Endothelial cell of umbilical vein (primary cell): ENCODE results near the gene DAO. TPM values are rescaled to one million over a fixed set of nuclear protein-coding genes. Genes with fewer than 3 reads are reported as not detected.

Experiments
- BruUV-seq: library from RNA; stranded (reverse); fragments of 400-500 nt; replicated peaks from 2 replicates; lab custom pipeline; 2021; lab: Mats Ljungman, UMichigan
- CTCF ChIA-PET: fragments of 300-600, 350-600 bp; sonication (Branson Sonifier 250); formaldehyde crosslinking; loops from one replicate; lab custom pipeline; 2021; ENCODE audit warnings: antibody characterized with exemption, inconsistent platforms; lab: Charles Lee
- POLR2A ChIA-PET: fragments of 300-600, 350-600 bp; sonication (Branson Sonifier 250); formaldehyde crosslinking; loops from one replicate; lab custom pipeline; 2021; ENCODE audit warnings: antibody characterized with exemption, inconsistent platforms; lab: Charles Lee
- DNase-seq: peaks from one replicate; pipeline ENCODE4 v3.0.0-alpha.2; 2011; ENCODE audit warnings: low read depth, low spot score
- FAIRE-seq: peaks from 2 replicates; lab custom pipeline; 2011; peaks lifted over from hg19 to GRCh38; lab: Jason Lieb, UNC
- H2AFZ ChIP-seq: 2 replicates; pipeline ENCODE4 v1.6.0; 2012; ENCODE audit warnings: low read depth, low read length, control low read depth, inconsistent platforms
- H3K27ac ChIP-seq: 2 replicates; pipeline ENCODE4 v1.5.1; 2011; ENCODE audit warnings: low read depth, mild to moderate bottlenecking, control low read depth, low read length, moderate library complexity; ENCODE audit not compliant: insufficient read depth
- H3K27me3 ChIP-seq, 2 experiments: 2 replicates each; pipeline versions ENCODE4 v1.6.0 to v1.6.1; 2011; ENCODE audit warnings: low read length in 2 of 2, mixed read lengths in 1 of 2; ENCODE audit not compliant: control insufficient read depth in 2 of 2, insufficient read depth in 2 of 2
- H3K36me3 ChIP-seq, 2 experiments: 2 replicates in 1 of 2; 3 replicates in 1 of 2; pipeline ENCODE4 v1.5.1; 2011; ENCODE audit warnings: low read length in 2 of 2, mild to moderate bottlenecking in 1 of 2, moderate library complexity in 1 of 2; ENCODE audit not compliant: control insufficient read depth in 2 of 2, insufficient read depth in 2 of 2; ENCODE audit errors: extremely low read depth in 1 of 2
- H3K4me1 ChIP-seq: 3 replicates; pipeline ENCODE4 v1.5.1; 2011; ENCODE audit warnings: mild to moderate bottlenecking, low read length; ENCODE audit not compliant: control insufficient read depth, insufficient read depth; ENCODE audit errors: extremely low read depth
- H3K4me2 ChIP-seq: 2 replicates; pipeline ENCODE4 v1.6.1; 2011; ENCODE audit warnings: low read length, control low read depth, mixed read lengths; ENCODE audit not compliant: insufficient read depth
- H3K4me3 ChIP-seq, 3 experiments: fragments of 200-600 bp in 1 of 3; sonication (generic), shearing (Covaris generic) in 1 of 3; replicated peaks in 1 of 3; 2 replicates each; pipeline ENCODE4 v1.5.1; 2011 to 2016; ENCODE audit warnings: control low read depth in 3 of 3, low read length in 3 of 3, mild to moderate bottlenecking in 2 of 3, inconsistent platforms in 1 of 3, low read depth in 1 of 3, moderate library complexity in 1 of 3; ENCODE audit not compliant: insufficient read depth in 1 of 3
- H3K79me2 ChIP-seq: 2 replicates; pipeline ENCODE4 v1.6.0; 2012; ENCODE audit warnings: low read length, inconsistent platforms; ENCODE audit not compliant: control insufficient read depth, insufficient read depth
- H3K9ac ChIP-seq: replicated peaks from 2 replicates; pipeline ENCODE3; 2011; ENCODE audit warnings: low read length, control low read depth; ENCODE audit not compliant: insufficient read depth; ENCODE audit errors: extremely low read depth
- H3K9me1 ChIP-seq: replicated peaks from 3 replicates; pipeline ENCODE4 v1.6.0; 2011; ENCODE audit warnings: mild to moderate bottlenecking, low read length; ENCODE audit not compliant: control insufficient read depth, insufficient read depth; ENCODE audit errors: extremely low read depth
- H3K9me3 ChIP-seq: replicated peaks from 2 replicates; pipeline ENCODE4 v1.5.1; 2012; ENCODE audit warnings: low read length, inconsistent platforms; ENCODE audit not compliant: control insufficient read depth, insufficient read depth
- H4K20me1 ChIP-seq: replicated peaks from 2 replicates; pipeline ENCODE3; 2011; ENCODE audit warnings: mild to moderate bottlenecking, low read length; ENCODE audit not compliant: control insufficient read depth, insufficient read depth; ENCODE audit errors: extremely low read depth
- CTCF ChIP-seq, 2 donors: IDR thresholded peaks; 1 replicate in 1 of 2; 2 replicates in 1 of 2; pipeline ENCODE4 v1.5.1; 2011; ENCODE audit warnings: low read length in 2 of 2, mild to moderate bottlenecking in 2 of 2, moderate library complexity in 2 of 2, control low read depth in 1 of 2, inconsistent platforms in 1 of 2, low read depth in 1 of 2; ENCODE audit not compliant: insufficient read depth in 1 of 2; ENCODE audit errors: extremely low read depth in 1 of 2
- EZH2 ChIP-seq: IDR thresholded peaks from 2 replicates; pipeline ENCODE4 v1.6.1; 2012; ENCODE audit warnings: borderline replicate concordance, low read depth, mild to moderate bottlenecking, moderate library complexity, low read length, inconsistent platforms; ENCODE audit not compliant: severe bottlenecking
- GATA2 ChIP-seq: IDR thresholded peaks from 2 replicates; pipeline ENCODE4 v1.7.0; 2011; ENCODE audit warnings: low read depth, mild to moderate bottlenecking, moderate library complexity, mixed read lengths, low read length; ENCODE audit not compliant: insufficient read length, insufficient read depth
- JUN ChIP-seq: IDR thresholded peaks from 2 replicates; pipeline ENCODE4 v1.6.1; 2011; ENCODE audit warnings: borderline replicate concordance, low read depth; ENCODE audit not compliant: insufficient read length, insufficient read depth
- MYC ChIP-seq: IDR thresholded peaks from one replicate; pipeline ENCODE4 v1.6.1; 2011; ENCODE audit warnings: mild to moderate bottlenecking, low read depth, low read length
- dilution Hi-C: fragments of 300-500 bp; cut with MboI; formaldehyde crosslinking; loops from one replicate; pipeline ENCODE4 v1.15.0; 2019; ENCODE audit warnings: low sequenced_read_pairs; ENCODE audit not compliant: extremely low pct_ligation_motif_present
- intact Hi-C: fragments of 100-400 bp; cut with micrococcal nuclease; formaldehyde crosslinking; loops from one replicate; pipeline ENCODE4 v1.10.0; 2022
- polyA plus RNA-seq, 4 experiments: library from polyadenylated mRNA; depleted of rRNA in 3 of 4; stranded (reverse) in 3 of 4; unstranded in 1 of 4; fragments of >200 nt; gene quantifications; 2 replicates each; pipeline versions ENCODE4 v1.2.1 to v1.2.3, GENCODE V29; 2011 to 2012; ENCODE audit warnings: missing spikeins in 1 of 4
- total RNA-seq: library from RNA; stranded (reverse); gene quantifications from 2 replicates; pipeline ENCODE4 v1.2.3, GENCODE V29; 2021

The DAO gene
- total and polyA plus RNA-seq, 2 donors (not counting 3 experiments of a cell fraction or from before 2014, with no cell fraction given): not detected

- Histone ChIP-seq H3K36me3 (peaks cover 5 to 6% of the 10 kb centered on the region in 2 experiments), H3K4me3 (no peak overlapping the region), H3K79me2 (peaks cover 47% of the 10 kb centered on the region), H3K9ac (peak overlapping the region; percentile 98), H3K9me1 (no peaks in the 10 kb centered on the region), H4K20me1 (no peaks in the 10 kb centered on the region), H3K9me3 (no peaks in the 10 kb centered on the region), H2AFZ (no peak overlapping the region), H3K4me1 (peaks cover 56% of the 10 kb centered on the region), H3K27me3 (no peaks in the 10 kb centered on the region), H3K27ac (peak overlapping the region; percentile 98), H3K4me2 (peak overlapping the region; percentile 89)
- BruUV-seq: no TSS peak
- ChIA-PET CTCF (interaction anchor here (1.0 to 5.3 kb wide), 12 partner anchors 10 to 189 kb away, joined by 3 to 67 read pairs (median 6); no protein-coding TSS in a partner anchor), POLR2A (interaction anchor here (1.8 to 4.8 kb wide), 2 partner anchors 15 to 27 kb away, joined by 14 to 41 read pairs; no protein-coding TSS in a partner anchor)
- dilution Hi-C loops: no loop called here
- no peak for TF ChIP-seq MYC
- TF ChIP-seq GATA2: no peak
- no peak for TF ChIP-seq EZH2
- no peak for FAIRE-seq
- no peak for DNase-seq
- intact Hi-C loops: loop anchor here (1.0 to 5.0 kb wide), 4 partner anchors 206 to 609 kb away; partner anchors contain the start of genes FICD and UNG
These were observed 26.5 kb upstream of the DAO start for GRCh38 chr12:108853426-108853825.

DNA sequence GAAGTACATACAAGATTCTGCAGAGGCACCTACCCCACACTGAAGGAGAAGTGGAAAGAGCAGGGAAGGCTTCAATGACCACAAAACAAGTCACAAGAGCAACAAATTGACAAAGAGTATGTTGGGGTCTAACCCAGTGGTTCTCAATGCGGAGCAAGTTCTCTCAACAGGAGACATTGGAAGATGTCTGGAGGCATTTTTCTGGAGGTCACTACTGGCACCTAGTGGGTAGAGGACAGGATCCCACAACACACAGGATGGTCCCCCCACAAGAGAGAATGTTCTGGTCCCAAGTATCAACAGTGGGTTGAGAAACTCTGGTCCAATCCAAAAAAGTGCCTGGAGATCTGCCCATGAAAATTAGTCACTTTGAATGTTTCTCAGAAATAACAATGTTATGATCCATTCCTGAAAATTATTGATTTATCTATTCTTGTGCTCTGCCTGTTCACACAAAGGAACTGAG, 25.9 kb upstream of the DAO start:
- Histone ChIP-seq H3K9ac (peak overlapping the region; percentile 98), H3K9me1 (no peaks in the 10 kb centered on the region), H3K27ac (peak overlapping the region; percentile 98), H3K36me3 (no peaks in the 10 kb centered on the region), H2AFZ (no peak overlapping the region), H3K27me3 (no peaks in the 10 kb centered on the region), H3K4me3 (no peak overlapping the region), H3K9me3 (no peaks in the 10 kb centered on the region), H3K79me2 (peaks cover 41% of the 10 kb centered on the region), H3K4me1 (peaks cover 58% of the 10 kb centered on the region), H4K20me1 (no peaks in the 10 kb centered on the region), H3K4me2 (peak overlapping the region; percentile 41)
- no peak for FAIRE-seq
- POLR2A ChIA-PET: interaction anchor here (4.8 kb wide), 1 partner anchor 28 kb away, joined by 41 read pairs; no protein-coding TSS in a partner anchor
- intact Hi-C loops: loop anchor here (1.0 to 5.0 kb wide), 14 partner anchors 16 to 608 kb away; partner anchors contain the start of genes ALKBH2, FICD and UNG
- DNase-seq: no peak
- dilution Hi-C loops: no loop called here
- TF ChIP-seq CTCF (IDR thresholded peaks at IDR 0.05; ENCODE audit: extremely low read depth in 1 of 2, insufficient read depth in 1 of 2, low read depth in 1 of 2, low read length in 2 of 2) (peak; percentile 36 to 45), JUN (no peak)
- BruUV-seq: no TSS peak
- CTCF ChIA-PET: interaction anchor here (1.7 to 5.3 kb wide), 5 partner anchors 21 to 190 kb away, joined by 5 to 67 read pairs (median 13); no protein-coding TSS in a partner anchor
